Ectodermal cell (in vitro differentiated cells): Measurements from ENCODE around the gene P2RY6.

Experiments
- H3K27ac ChIP-seq: 2 replicates; pipeline ENCODE4 v1.7.0; 2013; ENCODE audit warnings: mild to moderate bottlenecking, low read depth, low read length; ENCODE audit not compliant: insufficient read depth, poor library complexity, severe bottlenecking
- H3K27me3 ChIP-seq: 2 replicates; pipeline ENCODE4 v1.7.0; 2013; ENCODE audit warnings: mild to moderate bottlenecking, low read length; ENCODE audit not compliant: insufficient read depth, control insufficient read depth, poor library complexity, severe bottlenecking
- H3K36me3 ChIP-seq: one replicate; pipeline ENCODE4 v1.7.0; 2013; ENCODE audit warnings: low read length; ENCODE audit not compliant: control insufficient read depth, insufficient read depth
- H3K4me1 ChIP-seq: one replicate; pipeline ENCODE4 v1.7.0; 2013; ENCODE audit warnings: low read length; ENCODE audit not compliant: control insufficient read depth, insufficient read depth
- H3K4me3 ChIP-seq: 2 replicates; pipeline ENCODE4 v1.7.0; 2013; ENCODE audit warnings: low read depth, low read length, control low read depth; ENCODE audit not compliant: insufficient read depth
- H3K9me3 ChIP-seq: 2 replicates; pipeline ENCODE4 v1.7.0; 2013; ENCODE audit warnings: mild to moderate bottlenecking, low read length, moderate library complexity; ENCODE audit not compliant: control insufficient read depth
- WGBS, 2 experiments: methylation state at CpG; one replicate each; pipeline ENCODE4 v1.1.7; 2013; ENCODE audit warnings: missing lambda C conversion rate in 2 of 2; 5-methylcytosine and 5-hydroxymethylcytosine counted together

The P2RY6 gene

GRCh38 chr11:73262851-73263495, 9.2 kb upstream of the P2RY6 start:
- Histone ChIP-seq H3K27me3 (peaks cover 11% of the 10 kb centered on the region), H3K4me1 (peaks cover 12% of the 10 kb centered on the region), H3K27ac (no peak overlapping the region), H3K36me3 (no peaks in the 10 kb centered on the region), H3K4me3 (no peak overlapping the region), H3K9me3 (no peaks in the 10 kb centered on the region)
- 79 to 83% methylated on average over 5 of the region's 5 CpGs for WGBS, 2 experiments

GRCh38 chr11:73263640-73264039, 8.5 kb upstream of the P2RY6 start:
- Histone ChIP-seq H3K4me3 (no peak overlapping the region), H3K4me1 (peaks cover 6% of the 10 kb centered on the region), H3K36me3 (no peaks in the 10 kb centered on the region), H3K9me3 (no peaks in the 10 kb centered on the region), H3K27me3 (peaks cover 11% of the 10 kb centered on the region), H3K27ac (no peak overlapping the region)
- WGBS, 2 experiments, result 88 to 97% methylated on average over 2 of the region's 2 CpGs

GRCh38 chr11:73265278-73265810, 6.8 kb upstream of the P2RY6 start:
- no peaks in the 10 kb centered on the region for H3K36me3 ChIP-seq
- peaks cover 11% of the 10 kb centered on the region for H3K27me3 ChIP-seq
- WGBS, 2 experiments, result 86 to 92% methylated on average over 4 of the region's 4 CpGs
- no peak overlapping the region for H3K27ac ChIP-seq
- H3K9me3 ChIP-seq, result no peaks in the 10 kb centered on the region
- H3K4me3 ChIP-seq, result no peak overlapping the region
- peaks cover 5% of the 10 kb centered on the region for H3K4me1 ChIP-seq

GRCh38 chr11:73265853-73266645, 6.1 kb upstream of the P2RY6 start:
- Histone ChIP-seq H3K4me3 (no peak overlapping the region), H3K36me3 (no peaks in the 10 kb centered on the region), H3K9me3 (no peaks in the 10 kb centered on the region), H3K27me3 (peaks cover 11% of the 10 kb centered on the region), H3K4me1 (peaks cover 5% of the 10 kb centered on the region), H3K27ac (no peak overlapping the region)
- WGBS, 2 experiments, result 85 to 88% methylated on average over 3 of the region's 3 CpGs

- Histone ChIP-seq H3K4me3 (no peak overlapping the region), H3K27ac (no peak overlapping the region), H3K9me3 (no peaks in the 10 kb centered on the region), H3K36me3 (no peaks in the 10 kb centered on the region), H3K27me3 (peaks cover 11% of the 10 kb centered on the region), H3K4me1 (peaks cover 5% of the 10 kb centered on the region)
- 86 to 93% methylated on average over 4 of the region's 4 CpGs for WGBS, 2 experiments
These were observed 5.5 kb upstream of the P2RY6 start for GRCh38 chr11:73266646-73267020.

GRCh38 chr11:73267122-73267846, 4.9 kb upstream of the P2RY6 start:
- Histone ChIP-seq H3K4me1 (peaks cover 5% of the 10 kb centered on the region), H3K9me3 (no peaks in the 10 kb centered on the region), H3K27ac (no peak overlapping the region), H3K4me3 (no peak overlapping the region), H3K27me3 (peaks cover 11% of the 10 kb centered on the region), H3K36me3 (no peaks in the 10 kb centered on the region)
- WGBS, 2 experiments, result 72 to 76% methylated on average over 3 of the region's 3 CpGs

- no peak overlapping the region for H3K4me3 ChIP-seq
- 93 to 96% methylated on average over 8 of the region's 8 CpGs for WGBS, 2 experiments
- H3K4me1 ChIP-seq, result peaks cover 5% of the 10 kb centered on the region
- peaks cover 11% of the 10 kb centered on the region for H3K27me3 ChIP-seq
- no peaks in the 10 kb centered on the region for H3K36me3 ChIP-seq
- H3K9me3 ChIP-seq, result no peaks in the 10 kb centered on the region
- no peak overlapping the region for H3K27ac ChIP-seq
These were observed 4.1 kb upstream of the P2RY6 start for GRCh38 chr11:73267906-73268540.

- peaks cover 5% of the 10 kb centered on the region for H3K4me1 ChIP-seq
- H3K27ac ChIP-seq, result no peak overlapping the region
- peaks cover 11% of the 10 kb centered on the region for H3K27me3 ChIP-seq
- 90 to 93% methylated on average over 8 of the region's 8 CpGs for WGBS, 2 experiments
- no peaks in the 10 kb centered on the region for H3K9me3 ChIP-seq
- no peak overlapping the region for H3K4me3 ChIP-seq
- H3K36me3 ChIP-seq, result no peaks in the 10 kb centered on the region
These were observed 3.4 kb upstream of the P2RY6 start for GRCh38 chr11:73268671-73269271.

- no peaks in the 10 kb centered on the region for H3K36me3 ChIP-seq
- H3K4me3 ChIP-seq, result no peak overlapping the region
- 82 to 88% methylated on average over 7 of the region's 7 CpGs for WGBS, 2 experiments
- H3K27ac ChIP-seq, result no peak overlapping the region
- H3K9me3 ChIP-seq, result no peaks in the 10 kb centered on the region
- peaks cover 5% of the 10 kb centered on the region for H3K27me3 ChIP-seq
- peaks cover 5% of the 10 kb centered on the region for H3K4me1 ChIP-seq
These were observed 2.6 kb upstream of the P2RY6 start for GRCh38 chr11:73269459-73270015.
